GM21528 (cell line): ENCODE measurements around the gene CMC4.

Experiments used
- ATAC-seq: cut with Tn5 transposase; IDR thresholded peaks from one replicate; pipeline ENCODE4 v1.9.1; 2021; ENCODE audit warnings: mild to moderate bottlenecking, moderate library complexity; ENCODE audit not compliant: unreplicated experiment, low FRiP score

Gene CMC4

DNA sequence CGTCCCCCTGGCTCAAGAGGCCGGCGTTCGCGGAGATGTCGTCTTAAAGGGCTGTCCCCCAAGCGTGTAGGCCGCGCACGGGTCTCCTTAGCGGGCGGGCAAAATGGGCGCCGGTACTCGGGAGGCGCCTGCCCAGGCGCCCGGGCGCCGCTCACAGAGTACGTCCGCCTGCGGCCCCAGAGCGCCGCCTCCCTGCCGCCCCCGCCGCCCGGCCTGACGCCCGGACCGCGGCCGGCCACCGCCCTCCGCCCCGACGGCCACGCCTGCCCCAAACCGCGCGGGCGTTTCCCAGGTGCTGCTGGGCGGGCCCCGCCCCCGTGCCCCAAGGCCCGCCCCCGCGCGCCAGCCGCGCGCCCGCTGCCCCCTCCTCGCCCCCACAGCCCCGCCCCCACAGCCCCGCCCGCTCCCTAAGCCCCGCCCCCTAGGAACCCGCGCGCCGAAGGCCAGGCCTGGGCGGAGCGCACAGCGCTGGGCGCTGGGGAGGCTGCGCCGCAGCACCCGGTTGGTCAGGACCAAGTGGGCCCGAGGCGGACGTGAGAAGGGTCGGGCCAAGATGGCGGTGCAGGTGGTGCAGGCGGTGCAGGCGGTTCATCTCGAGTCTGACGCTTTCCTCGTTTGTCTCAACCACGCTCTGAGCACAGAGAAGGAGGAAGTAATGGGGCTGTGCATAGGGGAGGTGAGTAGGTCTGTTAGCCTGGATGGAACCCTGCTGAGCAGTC, at the start of gene CMC4, which contains the start of the genes BRCC3 and MTCP1:
TSS of gene CMC4 (minus strand) at position 162 of the 719 bp plus-strand sequence. CDS start 7,113 bp downstream, outside the sequence.
TSS of gene BRCC3 (plus strand) at position 534 of the 719 bp plus-strand sequence. CDS start at position 554, 20 bp downstream.
TSS of gene MTCP1 (minus strand) at position 162 of the 719 bp plus-strand sequence. CDS start 5,126 bp downstream, outside the sequence.
- peak; percentile 93 for ATAC-seq

DNA sequence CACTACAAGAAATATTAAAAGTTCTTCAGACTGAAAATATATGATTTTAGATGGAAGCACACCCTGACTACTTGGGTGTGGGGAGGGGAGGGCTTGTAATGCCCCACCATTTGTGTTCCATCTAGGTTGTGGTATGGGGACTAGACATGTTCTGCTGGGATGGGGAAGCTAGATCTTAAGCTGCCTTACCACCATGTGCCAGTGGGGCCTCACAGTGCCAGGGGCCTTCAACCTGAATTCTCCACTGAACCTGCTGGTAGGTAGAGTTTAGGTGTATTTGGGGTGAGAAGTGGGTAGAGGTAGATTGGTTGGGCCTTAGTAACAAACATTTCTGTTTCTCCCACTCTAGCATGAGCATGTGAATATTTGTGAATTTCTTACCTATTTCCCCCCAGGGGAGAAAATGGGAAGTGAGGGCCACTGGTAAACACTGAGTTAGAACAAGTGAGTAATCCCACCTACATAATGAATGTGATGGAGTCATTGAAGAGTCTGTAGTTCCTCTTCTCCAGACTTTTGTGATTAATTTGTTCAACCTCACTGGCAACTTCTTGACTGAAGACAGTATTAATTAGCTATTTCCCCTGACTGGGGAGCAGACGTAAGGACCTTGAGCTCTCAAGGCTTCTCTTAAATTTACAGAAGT, 44.4 kb upstream of the CMC4 start:
- ATAC-seq, result no peak

- ATAC-seq, result no peak
Observed at GRCh38 chrX:155113097-155113496, 42.2 kb upstream of the CMC4 start.

DNA sequence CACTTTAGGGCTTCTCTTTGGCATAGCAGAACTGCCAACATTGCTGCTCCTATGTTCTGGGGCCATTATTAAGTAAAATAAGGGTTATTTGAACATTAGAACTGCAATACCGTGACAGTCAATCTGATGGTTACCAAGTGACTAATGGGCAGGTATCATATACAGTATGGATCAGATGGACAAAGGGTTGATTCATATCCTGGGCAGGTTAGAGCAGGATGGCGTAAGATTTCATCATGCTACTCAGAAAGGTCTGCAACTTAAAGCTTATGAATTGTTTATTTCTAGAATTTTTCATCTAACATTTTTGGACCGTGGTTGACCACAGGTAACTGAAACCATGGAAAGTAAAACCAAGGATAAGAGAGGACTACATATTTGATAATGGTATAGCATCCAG, 41.2 kb upstream of the CMC4 start:
- ATAC-seq, result no peak

DNA sequence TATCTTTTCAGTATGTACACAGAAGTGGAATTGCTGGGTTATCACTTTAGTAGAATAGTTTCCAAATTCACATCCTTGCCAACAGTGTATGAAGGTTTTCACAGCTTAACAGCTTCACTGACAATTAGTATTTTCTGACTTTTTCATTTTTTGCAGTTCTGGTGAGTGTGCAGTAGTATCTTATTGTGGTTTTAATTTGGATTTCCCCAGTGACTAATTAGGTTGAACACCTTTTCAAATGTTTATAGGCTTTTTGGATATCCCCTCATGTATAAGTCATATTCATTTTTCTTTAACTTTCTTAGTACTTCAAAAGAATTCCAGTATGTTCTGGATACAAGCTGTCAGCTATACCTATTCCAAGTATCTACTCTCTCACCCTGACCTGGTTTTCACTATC, 37.5 kb upstream of the CMC4 start:
- no peak for ATAC-seq

DNA sequence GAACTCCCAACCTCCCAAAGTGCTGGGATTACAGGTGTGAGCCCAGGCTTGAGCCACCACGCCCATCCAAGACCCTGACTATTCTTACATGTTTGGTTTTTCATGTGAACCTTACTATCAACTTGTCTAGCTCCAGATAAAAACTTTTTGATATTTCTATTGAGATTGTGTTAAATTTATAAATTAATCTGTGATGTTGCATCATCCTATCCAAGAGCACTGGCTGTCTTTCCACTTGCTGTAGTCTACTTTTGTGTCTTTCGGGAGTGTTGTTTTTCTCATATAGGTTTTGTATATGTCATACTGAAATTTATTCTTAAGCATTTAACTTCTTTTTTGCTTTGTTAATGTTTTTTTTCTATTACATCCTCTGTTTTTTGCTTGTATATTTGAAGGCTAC, 35.0 kb upstream of the CMC4 start:
- ATAC-seq, result no peak

GRCh38 chrX:155094468-155095061, 23.6 kb upstream of the CMC4 start:
- no peak for ATAC-seq

- ATAC-seq, result no peak
Observed at GRCh38 chrX:155086961-155087735, 16.2 kb upstream of the CMC4 start.

GRCh38 chrX:155086202-155086840, 15.4 kb upstream of the CMC4 start:
- ATAC-seq, result no peak

- ATAC-seq, result no peak
Observed at GRCh38 chrX:155071694-155072280, 851 bp upstream of the CMC4 start.

GRCh38 chrX:155070663-155070974, 317 bp downstream of the CMC4 start:
- ATAC-seq, result peak; percentile 35

GRCh38 chrX:155070038-155070437, 898 bp downstream of the CMC4 start:
- no peak for ATAC-seq

GRCh38 chrX:155069414-155069813, 1.5 kb downstream of the CMC4 start:
- ATAC-seq, result no peak

DNA sequence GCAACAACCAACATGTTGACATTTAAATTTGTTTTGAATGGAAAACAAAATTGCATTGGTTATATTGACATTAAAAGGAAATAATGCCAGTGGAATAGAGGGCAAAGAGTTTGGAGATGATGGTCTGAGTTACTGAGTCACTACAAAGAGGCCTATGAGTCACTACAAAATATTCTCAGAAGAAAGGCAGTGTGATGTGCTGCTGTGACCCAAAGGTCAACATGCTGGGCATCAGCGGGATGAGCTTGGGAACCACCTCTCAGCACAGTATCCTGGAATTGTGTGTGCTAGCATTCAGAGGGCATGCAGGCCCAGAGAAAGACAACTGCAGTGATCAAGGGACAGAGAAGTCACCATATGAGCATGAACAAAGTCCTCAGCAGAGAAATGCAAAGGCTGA, 2.8 kb downstream of the CMC4 start:
- no peak for ATAC-seq

DNA sequence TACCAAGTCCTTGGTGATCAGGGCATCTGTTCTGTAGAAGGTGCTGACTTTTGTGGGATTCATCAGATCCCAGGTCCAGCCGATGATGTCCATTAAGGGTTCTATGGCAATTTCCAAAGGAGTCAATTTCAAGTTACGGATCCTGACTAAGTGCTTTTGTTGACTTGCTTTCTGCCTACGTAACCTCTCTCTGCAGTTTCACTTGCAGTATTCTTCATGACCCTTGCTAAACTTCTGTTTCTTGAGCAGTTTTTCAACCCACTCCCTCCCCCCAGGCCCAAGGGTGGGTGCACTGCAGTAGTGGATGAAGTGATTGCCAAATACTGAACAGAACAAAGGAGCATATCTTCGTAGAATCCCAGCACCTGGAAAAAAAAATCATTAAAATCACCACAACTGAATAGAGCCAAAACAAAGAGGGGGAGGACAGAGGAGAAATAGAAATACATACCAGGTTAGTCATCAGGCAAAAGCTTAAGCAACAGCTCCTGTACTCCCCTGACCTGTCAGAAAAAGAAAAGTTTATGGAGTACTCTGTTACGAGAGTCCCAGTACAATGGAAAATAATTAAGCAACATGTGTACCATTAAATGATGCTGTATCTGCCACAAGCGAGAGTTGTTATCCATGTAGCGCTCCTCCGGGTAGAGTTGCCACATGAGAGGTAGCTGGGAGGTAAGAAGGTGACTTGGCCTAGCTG, 5.8 kb downstream of the CMC4 start:
- ATAC-seq, result no peak

DNA sequence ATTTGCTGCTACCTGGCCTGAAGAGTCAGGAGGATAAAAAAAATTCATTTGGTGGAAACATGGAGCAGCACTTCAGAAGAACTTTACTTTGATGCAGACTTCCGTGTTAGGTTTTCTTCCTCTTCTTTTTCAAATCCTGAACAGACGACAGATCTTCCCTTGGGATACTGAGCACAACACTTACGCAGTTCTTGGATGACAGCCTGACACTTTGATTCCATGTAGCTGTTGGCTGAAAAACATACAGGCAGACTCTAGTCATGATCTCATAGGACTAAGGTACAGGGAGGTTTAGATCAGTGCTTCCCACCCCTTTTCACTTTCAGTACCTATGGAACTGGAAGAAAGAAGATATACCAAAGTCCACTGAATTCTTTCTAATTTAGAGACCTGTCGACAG, 9.2 kb downstream of the CMC4 start:
- no peak for ATAC-seq

DNA sequence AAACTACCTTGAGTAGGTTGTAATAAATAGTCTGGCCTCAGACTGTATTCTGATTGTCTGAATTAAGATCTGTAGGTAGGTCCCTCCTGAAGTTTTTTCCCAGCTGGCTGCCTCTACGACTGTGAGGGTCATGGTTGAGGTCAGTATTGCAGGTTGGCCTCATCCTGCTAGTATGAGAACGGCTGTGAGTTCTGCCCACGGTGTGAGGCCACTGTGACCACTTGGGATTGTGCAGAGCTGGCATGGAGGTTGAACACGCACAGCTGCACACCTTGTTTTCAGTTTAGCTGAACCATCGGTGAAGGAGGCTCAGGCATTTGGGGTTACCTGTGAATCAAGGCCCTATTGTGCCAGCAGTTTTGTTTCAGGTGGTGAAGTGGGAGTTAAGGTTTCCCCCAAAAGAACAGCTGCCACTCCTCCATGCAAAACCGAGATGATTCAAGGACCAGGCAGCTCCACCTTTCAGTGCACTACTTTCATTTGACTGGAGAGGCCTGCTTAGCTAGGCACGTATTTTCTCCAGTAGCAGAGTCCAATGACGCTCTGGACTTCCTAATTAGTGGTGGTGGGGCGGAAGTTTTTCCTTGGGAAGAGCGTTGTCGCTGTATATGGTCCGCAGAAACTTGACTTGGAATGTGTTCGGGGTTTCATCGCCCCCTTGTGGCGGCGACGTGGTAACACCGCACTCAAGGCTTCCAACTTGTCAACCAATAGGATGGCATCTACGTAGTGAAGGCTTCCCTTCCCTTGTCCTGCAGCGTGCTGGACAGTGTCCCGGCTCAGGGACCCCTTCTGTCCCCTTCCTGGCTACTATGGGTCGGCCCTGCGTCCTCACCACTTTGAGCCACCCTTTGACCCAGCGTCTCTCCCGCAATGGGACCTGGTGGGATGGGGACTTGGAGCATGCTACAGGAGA, 13.8 kb downstream of the CMC4 start:
- ATAC-seq, result no peak

- ATAC-seq, result no peak
Observed at GRCh38 chrX:155056471-155056870, 14.5 kb downstream of the CMC4 start.
